ENCODE data around the gene CHD5.
"Not testable (repeated sequence)": the region's sequence is repeated elsewhere in the genome, so short reads cannot be mapped to it uniquely, and the experiment has no call there.

The CHD5 gene

GRCh38 chr1:6080469-6080868 lies 99.7 kb downstream of the CHD5 start:
- DNase-seq = no peak

- DNase-seq = no peak
Observed at GRCh38 chr1:6077919-6078318, 102.2 kb downstream of the CHD5 start.

- DNase-seq = no peak
Observed at GRCh38 chr1:6077506-6077905, 102.6 kb downstream of the CHD5 start.

- DNase-seq = not testable (repeated sequence)
Observed at GRCh38 chr1:6077061-6077460, 103.1 kb downstream of the CHD5 start.

DNA sequence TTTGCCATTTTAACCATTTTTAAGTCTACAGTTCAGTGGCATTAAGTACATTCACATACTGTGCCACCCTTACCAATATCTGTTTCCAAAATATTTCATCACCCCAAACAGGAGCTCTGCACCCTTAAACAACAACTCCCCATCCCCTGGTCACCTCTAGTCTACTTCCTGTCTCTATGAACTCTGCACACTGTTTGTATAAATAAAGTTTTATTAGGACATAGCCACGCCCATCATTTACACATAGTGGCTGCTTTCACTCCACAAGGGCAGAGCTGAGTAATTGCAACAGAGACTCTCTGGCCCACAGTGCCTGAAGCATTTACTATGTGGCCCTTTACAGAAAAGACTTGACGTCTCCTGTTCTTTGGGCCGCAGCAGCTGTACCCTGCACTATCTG lies 104.4 kb downstream of the CHD5 start:
- DNase-seq = no peak

- no peak for DNase-seq
Observed at GRCh38 chr1:6074192-6074901, 105.8 kb downstream of the CHD5 start.

- no peak for DNase-seq
Observed at GRCh38 chr1:6073480-6074053, 106.6 kb downstream of the CHD5 start.

DNA sequence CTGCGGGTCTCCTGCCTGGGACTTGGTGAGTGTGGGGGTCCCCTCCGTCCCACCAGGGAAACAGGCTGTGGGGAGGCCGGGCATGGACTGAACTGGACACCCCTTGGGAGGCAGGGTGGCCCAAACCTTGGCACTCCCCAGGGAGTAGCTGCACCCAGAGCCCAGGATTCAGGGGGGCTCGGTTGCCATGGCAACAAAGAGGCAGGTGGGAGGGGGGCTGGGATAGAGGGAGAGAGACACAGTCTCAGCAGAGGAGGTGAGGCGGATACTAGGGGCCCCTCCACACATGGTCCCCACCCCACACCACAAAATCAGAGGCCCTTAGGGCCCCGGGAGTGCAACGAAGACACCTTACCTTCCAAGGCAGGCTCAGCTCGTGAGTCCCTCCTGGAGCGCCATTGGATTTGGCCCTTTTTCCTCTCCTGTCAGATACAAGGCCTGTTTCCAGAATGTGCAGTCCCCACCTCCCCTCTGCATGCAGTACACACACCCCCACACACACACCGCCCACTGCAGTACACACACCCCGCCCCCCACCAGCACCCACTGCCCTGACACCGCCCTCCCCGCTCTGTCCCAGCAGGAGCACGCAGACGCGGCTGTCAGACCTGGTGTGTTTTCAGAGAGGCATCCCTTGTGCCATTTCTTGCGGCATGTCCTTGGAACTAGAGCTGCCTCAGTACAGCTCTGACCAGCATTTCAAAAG lies 107.2 kb downstream of the CHD5 start:
- no peak for DNase-seq

DNA sequence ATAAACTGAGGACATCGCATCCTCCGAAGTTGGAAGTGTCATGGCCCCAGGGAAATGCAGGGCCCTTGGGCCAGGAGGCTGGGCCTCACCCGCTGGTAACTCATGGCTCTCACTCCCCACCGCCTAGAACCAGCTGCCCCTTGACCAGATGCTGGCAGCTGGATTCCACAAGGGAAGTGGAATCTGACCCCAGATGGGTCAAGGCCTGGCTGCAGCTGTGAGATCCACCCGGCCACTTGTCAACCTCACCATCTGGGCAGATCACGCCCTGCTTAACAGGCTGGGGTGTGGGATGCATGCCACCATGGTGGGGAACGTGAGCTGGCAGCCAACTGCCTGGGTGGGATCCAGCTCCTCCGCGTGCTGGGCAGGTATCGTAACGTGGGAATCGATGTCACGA lies 108.9 kb downstream of the CHD5 start:
- DNase-seq = no peak

- DNase-seq = no peak
Observed at GRCh38 chr1:6070450-6070974, 109.6 kb downstream of the CHD5 start.

DNA sequence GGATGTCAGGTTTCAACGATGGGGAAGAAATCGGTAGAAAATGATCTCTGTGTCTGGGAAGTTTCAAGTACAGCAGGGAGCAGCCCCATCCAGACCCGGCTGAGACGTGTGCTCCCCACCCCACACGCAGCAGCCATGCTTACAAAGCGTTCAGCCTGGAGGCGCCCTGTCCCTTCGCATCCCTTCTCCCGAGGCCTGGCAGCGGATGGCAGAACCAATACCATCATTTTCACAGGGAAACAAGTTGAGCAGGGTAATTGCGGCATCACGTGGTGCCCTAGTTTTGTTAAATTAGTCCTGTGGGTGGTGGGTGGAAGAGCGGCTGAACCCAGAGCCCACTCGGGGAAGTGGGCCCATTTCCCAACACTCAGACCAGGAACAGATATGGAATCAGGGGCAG lies 110.5 kb downstream of the CHD5 start:
- DNase-seq = no peak

DNA sequence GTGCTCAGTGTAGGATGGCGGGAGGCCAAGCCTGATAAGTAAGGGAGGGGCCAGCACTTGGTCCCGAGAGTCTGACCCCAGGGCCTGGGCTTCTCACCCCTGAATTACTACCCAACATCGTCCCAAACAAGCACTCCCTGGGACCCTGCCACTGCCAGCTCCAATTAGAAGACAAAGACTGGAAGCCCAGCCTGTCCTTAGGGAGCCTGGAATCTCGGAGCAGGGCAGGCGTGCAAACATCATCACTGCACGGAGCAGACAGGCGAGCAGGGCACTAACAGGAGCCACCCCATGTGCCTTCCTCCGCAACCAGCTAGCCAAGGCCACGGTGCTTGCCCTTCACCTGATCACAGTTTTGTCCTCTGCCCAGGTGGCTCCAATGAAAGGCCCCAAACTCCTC lies 111.2 kb downstream of the CHD5 start:
- no peak for DNase-seq

DNA sequence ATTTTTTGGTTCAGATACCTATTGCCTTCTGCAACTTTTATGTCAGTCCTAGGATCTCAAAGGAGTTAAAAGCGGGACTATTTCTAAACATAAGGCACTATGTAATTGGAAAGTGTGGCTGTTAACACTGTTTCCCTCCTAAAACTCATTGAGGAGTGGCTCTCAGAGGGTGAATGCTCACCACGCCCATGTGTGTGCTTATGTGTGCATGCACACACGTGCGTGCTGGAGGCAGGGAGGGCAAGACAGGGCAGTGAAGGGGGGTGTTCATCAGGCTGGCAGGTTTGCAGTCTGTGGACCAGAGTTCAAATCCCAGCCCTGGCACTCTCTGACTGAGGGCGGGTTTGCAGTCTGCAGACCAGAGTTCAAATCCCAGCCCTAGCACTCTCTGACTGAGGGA lies 112.0 kb downstream of the CHD5 start:
- DNase-seq = no peak

- no peak for DNase-seq
Observed at GRCh38 chr1:6066680-6067079, 113.4 kb downstream of the CHD5 start.

DNA sequence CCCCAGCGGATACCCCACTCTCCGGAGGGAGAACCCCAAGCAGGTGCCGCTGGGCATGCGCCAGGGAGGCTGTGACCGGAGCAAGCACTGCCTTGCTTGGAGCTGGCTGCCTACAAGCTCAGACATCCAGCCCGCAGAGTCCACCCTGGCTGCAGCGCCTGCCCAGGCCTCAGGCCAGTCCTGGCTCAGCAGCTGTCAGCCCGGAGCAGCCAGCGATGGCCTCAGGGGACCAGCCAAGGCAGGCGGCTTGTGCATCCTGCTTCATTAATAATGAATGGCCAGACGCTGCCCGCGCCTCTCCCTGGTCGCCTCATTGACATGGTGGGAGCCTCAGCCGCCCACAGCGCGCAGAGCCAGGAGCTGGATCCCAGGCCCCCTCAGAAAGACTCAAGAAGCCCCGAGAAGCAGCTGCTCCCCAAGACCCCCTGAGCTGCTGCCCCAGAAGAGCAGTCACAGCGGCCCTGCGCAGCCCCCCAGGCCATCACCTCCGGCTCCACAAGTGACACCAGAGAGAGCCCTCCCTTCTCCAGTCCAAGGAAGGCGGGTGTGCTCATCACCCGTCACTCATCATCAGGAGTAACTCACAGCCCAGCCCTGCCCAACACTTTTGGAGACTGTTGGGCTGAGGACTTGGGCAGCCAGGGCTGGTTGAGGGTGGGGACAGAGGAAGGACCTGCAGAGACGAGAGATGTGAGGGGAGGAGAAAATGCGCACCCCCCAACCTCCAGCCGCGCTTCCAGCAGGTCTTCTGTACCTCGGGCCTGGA lies 114.8 kb downstream of the CHD5 start:
- no peak for DNase-seq

DNA sequence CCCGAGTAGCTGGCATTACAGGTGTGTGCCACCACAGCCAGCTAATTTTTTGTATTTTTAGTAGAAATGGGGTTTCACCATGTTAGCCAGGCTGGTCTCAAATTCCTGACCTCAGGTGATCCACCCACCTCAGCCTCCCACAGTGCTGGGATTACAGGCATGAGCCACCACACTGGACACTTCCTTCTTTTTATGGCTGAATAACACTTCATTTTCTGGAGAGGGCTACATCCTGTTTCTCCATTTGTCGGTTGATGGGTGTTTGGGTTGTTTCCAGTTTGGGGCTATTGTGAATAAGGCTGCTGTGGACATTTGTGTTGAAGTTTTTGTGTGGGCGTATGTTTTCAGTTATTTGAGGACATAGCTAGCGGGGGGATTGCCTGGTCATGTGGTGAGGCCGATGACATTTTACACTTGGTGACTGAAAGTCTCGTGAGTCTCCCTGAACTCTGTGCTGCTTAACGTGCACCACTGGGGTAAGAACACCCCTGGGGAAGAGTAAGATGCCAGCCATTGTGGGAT lies 116.5 kb downstream of the CHD5 start:
- DNase-seq = not testable (repeated sequence)

GRCh38 chr1:6062670-6063069 lies 117.5 kb downstream of the CHD5 start:
- DNase-seq = no peak

- DNase-seq = no peak
Observed at GRCh38 chr1:6059866-6060265, 120.3 kb downstream of the CHD5 start.

DNA sequence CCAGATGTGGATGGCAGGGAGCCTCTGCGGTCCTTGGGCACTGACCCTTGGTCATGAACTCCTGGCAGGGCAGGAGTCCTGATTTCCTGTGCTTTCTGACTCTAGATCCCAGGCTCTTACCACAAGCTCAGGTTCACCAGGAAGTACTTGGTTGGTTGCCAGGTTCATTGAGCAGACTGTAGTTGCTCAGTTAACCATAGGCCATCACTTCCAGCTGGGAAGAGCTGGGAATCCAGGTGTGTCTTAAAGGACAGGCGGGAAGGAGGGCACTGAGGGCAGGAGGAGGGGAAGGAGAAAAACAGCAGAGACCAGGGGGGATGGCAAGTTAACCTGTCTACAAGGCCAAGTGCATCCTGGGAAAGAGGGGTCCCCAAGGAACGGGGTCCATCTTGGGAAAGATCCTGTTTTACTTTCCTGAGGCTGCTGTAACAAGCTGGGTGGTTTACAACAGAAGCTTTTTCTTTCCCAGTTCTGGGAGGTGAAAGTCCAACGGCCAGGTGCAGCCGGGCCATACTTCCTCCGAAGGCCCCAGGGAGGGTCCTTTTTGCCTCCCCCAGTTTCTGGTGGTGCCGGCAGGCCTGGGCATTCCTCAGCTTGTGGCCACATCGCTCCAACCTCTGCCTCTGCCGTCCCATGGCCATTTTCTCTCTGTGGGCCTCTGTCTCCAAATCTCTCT lies 122.8 kb downstream of the CHD5 start:
- no peak for DNase-seq

- no peak for DNase-seq
Observed at GRCh38 chr1:6056572-6056948, 123.6 kb downstream of the CHD5 start.

- no peak for DNase-seq
Observed at GRCh38 chr1:6054596-6054995, 125.5 kb downstream of the CHD5 start.

DNA sequence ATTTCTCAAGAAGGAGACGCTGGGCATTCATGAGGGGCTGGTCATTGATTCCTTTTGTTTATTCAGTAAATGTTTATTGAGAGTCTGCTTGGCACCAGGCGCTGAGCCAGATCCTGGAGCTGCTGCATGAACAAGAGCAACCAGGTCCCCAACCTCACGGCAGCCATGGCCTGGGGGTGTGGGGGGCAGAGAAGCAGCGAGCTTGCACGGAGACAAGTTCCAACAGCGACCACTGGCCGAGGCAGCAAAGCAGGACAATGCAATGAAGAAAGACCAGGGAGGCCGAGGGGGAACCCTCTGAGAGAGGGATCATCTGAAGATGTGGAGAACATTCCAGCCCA lies 126.9 kb downstream of the CHD5 start:
- no peak for DNase-seq

All from CD4-positive, alpha-beta T cell treated with Interleukin-10 for 1 hour (primary cell).